ENCODE measurements around the gene CYGB.
A peak's percentile ranks its signal among the peaks of the same experiment; 100 is the strongest.
"Not testable (repeated sequence)": the region's sequence is repeated elsewhere in the genome, so short reads cannot be mapped to it uniquely, and the experiment has no call there.

The CYGB gene

DNA sequence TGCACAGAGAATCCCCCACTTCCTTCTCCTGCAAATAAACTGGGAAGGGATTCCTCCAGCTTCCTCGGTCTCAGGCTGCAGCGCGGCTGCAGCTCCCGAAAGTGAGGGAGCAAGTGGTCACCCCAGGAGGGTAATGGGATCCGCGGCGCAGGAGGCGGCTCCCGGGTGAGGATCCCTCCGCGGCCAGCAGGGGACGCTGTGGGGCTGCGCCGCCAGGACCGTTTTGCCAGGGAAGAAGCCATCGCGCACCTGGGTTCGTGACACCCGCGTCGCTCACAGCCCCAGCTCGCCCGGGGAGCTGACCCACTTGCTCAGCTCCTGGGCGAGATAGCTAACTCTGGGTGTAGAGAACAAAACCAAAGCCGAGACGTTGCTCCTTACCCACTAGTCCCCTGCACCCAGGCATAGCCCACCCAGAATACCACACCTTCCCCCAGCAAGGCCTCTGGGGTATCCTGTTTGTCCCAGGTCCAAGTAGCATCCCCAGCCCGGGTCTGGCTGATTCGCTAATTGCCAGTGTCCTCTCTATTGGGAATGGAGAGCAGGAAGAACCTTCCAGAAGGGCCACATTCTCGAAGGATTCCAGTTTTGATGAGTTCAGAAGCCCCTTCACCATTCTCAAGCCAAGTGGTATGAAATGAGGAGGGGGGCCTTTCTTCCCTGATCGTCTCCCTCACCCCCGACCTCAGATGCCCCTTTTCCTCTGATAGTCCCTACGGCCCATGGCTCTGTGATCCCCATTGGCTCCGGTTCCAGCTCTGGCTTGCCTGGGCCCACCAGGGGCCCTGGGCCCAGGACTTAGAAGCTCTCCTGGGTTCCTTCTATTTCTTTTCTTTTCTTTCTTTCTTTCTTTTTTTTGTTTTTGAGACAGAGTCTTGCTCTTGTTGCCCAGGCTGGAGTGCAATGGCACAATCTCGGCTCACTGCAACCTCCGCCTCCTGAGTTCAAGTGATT lies 14.1 kb downstream of the CYGB start:
- no peak overlapping the region for H3K27ac ChIP-seq (ENCODE audit: low read length)
- TF ChIP-seq EZH2 (IDR thresholded peaks at IDR 0.05; ENCODE audit: borderline replicate concordance, low read depth, low read length, severe bottlenecking) = no peak
- TF ChIP-seq, protein P1, sequence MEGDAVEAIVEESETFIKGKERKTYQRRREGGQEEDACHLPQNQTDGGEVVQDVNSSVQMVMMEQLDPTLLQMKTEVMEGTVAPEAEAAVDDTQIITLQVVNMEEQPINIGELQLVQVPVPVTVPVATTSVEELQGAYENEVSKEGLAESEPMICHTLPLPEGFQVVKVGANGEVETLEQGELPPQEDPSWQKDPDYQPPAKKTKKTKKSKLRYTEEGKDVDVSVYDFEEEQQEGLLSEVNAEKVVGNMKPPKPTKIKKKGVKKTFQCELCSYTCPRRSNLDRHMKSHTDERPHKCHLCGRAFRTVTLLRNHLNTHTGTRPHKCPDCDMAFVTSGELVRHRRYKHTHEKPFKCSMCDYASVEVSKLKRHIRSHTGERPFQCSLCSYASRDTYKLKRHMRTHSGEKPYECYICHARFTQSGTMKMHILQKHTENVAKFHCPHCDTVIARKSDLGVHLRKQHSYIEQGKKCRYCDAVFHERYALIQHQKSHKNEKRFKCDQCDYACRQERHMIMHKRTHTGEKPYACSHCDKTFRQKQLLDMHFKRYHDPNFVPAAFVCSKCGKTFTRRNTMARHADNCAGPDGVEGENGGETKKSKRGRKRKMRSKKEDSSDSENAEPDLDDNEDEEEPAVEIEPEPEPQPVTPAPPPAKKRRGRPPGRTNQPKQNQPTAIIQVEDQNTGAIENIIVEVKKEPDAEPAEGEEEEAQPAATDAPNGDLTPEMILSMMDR (IDR thresholded peaks at IDR 0.05; ENCODE audit: borderline replicate concordance, extremely low read depth, low read length, poor library complexity, severe bottlenecking) = peak; percentile 94
- peak; percentile 96 for ATAC-seq (ENCODE audit: insufficient read depth, low read depth)

DNA sequence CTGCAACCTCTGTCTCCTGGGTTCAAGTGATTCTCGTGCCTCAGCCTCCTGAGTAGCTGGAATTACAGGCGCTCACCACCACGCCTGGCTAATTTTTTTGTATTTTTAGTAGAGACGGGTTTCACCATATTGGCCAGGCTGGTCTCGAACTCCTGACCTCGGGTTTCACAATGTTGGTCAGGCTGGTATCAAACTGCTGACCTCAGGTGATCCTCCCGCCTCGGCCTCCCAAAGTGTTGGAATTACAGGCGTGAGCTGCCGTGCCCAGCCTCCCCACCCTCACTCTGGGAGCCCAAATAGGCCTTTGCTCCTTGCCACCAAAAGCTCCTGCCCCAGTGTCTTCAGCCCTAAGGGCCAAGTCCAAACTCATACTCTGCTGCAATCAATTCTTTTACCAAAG lies 15.8 kb downstream of the CYGB start:
- not testable (repeated sequence) for H4K20me1 ChIP-seq (ENCODE audit: insufficient read depth, low read length); H3K36me3 ChIP-seq (ENCODE audit: insufficient read depth, low read length); DNase-seq; H3K4me1 ChIP-seq (ENCODE audit: insufficient read depth, low read length); H3K79me2 ChIP-seq (ENCODE audit: insufficient read depth, low read length); H3K27ac ChIP-seq (ENCODE audit: low read length); H3K4me3 ChIP-seq (ENCODE audit: low read depth in 1 of 2, low read length in 2 of 2); H3K27me3 ChIP-seq (ENCODE audit: insufficient read depth, low read length, poor library complexity); ATAC-seq (ENCODE audit: insufficient read depth, low read depth); H2AFZ ChIP-seq (ENCODE audit: low read depth, low read length); H3K4me2 ChIP-seq (ENCODE audit: insufficient read depth, low read length); H3K9ac ChIP-seq (ENCODE audit: low read depth, low read length); H3K9me3 ChIP-seq (ENCODE audit: insufficient read depth, low read length, severe bottlenecking)

More for the DNA sequence above, 14.1 kb downstream of the CYGB start:
- no peaks in the 10 kb centered on the region for H3K9me3 ChIP-seq (ENCODE audit: insufficient read depth, low read length, severe bottlenecking)
- DNase-seq = peak; percentile 78
- no peaks in the 10 kb centered on the region for H3K79me2 ChIP-seq (ENCODE audit: insufficient read depth, low read length)
- H3K4me3 ChIP-seq (ENCODE audit: low read depth in 1 of 2, low read length in 2 of 2) = no peak overlapping the region; a peak in 1 of 4 replicates
- H3K27me3 ChIP-seq (ENCODE audit: insufficient read depth, low read length, poor library complexity) = no peaks in the 10 kb centered on the region
- H3K4me1 ChIP-seq (ENCODE audit: insufficient read depth, low read length) = peaks cover 8% of the 10 kb centered on the region
- H4K20me1 ChIP-seq (ENCODE audit: insufficient read depth, low read length) = no peaks in the 10 kb centered on the region
- peak overlapping the region; percentile 54; the same call in 1 of the 2 replicates for H3K4me2 ChIP-seq (ENCODE audit: insufficient read depth, low read length)
- H3K9ac ChIP-seq (ENCODE audit: low read depth, low read length) = no peak overlapping the region
- H2AFZ ChIP-seq (ENCODE audit: low read depth, low read length) = peak overlapping the region; percentile 40; the same call in 1 of the 2 replicates
- H3K36me3 ChIP-seq (ENCODE audit: insufficient read depth, low read length) = no peaks in the 10 kb centered on the region

DNA sequence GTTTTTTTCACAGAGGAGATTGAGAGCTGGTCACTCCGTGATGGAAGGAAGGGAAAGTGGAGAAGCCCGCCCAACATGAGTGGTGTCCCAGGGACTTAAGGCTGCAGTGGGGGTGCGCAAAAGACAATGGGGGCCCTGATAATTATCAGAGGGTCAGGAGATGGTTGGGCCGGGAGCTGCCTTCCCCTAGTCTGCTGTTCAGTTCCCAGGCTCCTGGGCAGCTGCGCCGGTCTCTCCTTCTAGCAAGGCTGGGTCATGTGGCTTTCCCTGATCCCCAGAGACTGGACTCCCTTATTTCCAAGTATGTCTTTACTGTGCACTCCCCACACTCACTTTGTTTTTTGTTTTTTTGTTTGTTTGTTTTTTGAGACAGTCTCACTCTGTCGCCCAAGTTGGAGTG lies 16.2 kb downstream of the CYGB start:
- Histone ChIP-seq H4K20me1 (ENCODE audit: insufficient read depth, low read length) (no peaks in the 10 kb centered on the region), H3K9ac (ENCODE audit: low read depth, low read length) (no peak overlapping the region), H3K27me3 (ENCODE audit: insufficient read depth, low read length, poor library complexity) (no peaks in the 10 kb centered on the region), H2AFZ (ENCODE audit: low read depth, low read length) (no peak overlapping the region), H3K4me1 (ENCODE audit: insufficient read depth, low read length) (peaks cover 8% of the 10 kb centered on the region), H3K36me3 (ENCODE audit: insufficient read depth, low read length) (no peaks in the 10 kb centered on the region), H3K9me3 (ENCODE audit: insufficient read depth, low read length, severe bottlenecking) (no peaks in the 10 kb centered on the region), H3K79me2 (ENCODE audit: insufficient read depth, low read length) (no peaks in the 10 kb centered on the region), H3K4me3 (ENCODE audit: low read depth in 1 of 2, low read length in 2 of 2) (no peak overlapping the region), H3K4me2 (ENCODE audit: insufficient read depth, low read length) (no peak overlapping the region), H3K27ac (ENCODE audit: low read length) (no peak overlapping the region)
- DNase-seq (no peak), ATAC-seq (ENCODE audit: insufficient read depth, low read depth) (no peak)
- TF ChIP-seq EZH2 (IDR thresholded peaks at IDR 0.05; ENCODE audit: borderline replicate concordance, low read depth, low read length, severe bottlenecking) = no peak
- TF ChIP-seq, protein P1 (IDR thresholded peaks at IDR 0.05; ENCODE audit: borderline replicate concordance, extremely low read depth, low read length, poor library complexity, severe bottlenecking) = no peak

Measured in DND-41 (cell line).